CD4-positive, alpha-beta T cell treated with Interleukin-17A for 1 hour (primary cell): ENCODE results near the gene TAF15.
A peak's percentile ranks its signal among the peaks of the same experiment; 100 is the strongest.

ENCODE experiments used
- DNase-seq: peaks from one replicate; pipeline ENCODE4 v3.0.0-alpha.2; 2020

The TAF15 gene

DNA sequence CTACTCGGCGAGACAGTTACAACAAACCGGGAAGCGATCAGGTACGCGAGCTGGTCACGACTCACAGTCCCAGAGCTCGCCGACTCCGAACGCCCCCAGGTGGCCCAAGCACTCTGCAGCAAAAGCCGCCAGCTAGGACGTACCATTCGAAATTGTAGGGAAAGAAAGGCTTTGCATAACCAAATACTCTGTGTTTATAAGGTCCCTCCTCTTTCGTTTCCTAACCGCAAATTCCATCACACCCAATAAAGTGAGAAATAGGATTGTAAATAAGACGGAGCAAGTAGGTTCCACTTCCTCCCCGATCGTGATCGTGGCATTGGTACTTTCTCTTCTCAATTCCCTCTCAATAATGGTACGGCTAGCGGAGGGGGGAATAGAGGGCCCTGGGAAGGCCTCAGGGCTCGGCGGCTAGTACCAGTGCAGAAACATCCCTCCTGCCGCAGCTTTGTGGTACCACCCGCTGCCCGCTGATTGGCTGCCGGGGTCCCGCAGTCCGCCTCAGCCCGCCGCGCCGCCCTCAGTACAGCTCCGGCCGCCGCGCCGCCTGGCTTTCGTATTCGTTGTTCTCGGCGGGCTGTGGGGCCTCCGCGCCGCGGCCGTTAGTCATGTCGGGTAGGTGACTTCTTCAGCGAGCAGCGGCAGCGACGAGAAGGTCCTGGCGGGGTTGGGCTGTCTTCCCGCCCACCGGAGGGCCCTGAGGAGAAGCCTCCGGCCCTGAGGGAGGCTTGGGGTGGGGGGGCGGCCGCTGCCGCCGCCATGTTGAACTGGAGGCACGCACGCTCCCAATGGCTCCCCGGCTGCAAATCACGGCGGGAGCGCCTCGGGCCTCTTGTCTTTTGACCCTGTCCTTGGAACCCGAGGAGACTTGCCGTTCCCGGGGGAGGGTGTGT lies at the start of gene TAF15:
Gene TAF15 (plus strand): TSS at position 523 of the 893 bp plus-strand sequence. CDS start 86 bp downstream, at position 609.
- peak; percentile 98 for DNase-seq

GRCh38 chr17:35760587-35760986 lies 48.7 kb upstream of the TAF15 start, which contains the start of gene C17orf50:
Gene C17orf50, plus strand, starts transcription at chr17:35760887. Its CDS starts 55 bp downstream, at chr17:35760942.
- no peak for DNase-seq

GRCh38 chr17:35761601-35762000 lies 47.7 kb upstream of the TAF15 start:
- DNase-seq = no peak

DNA sequence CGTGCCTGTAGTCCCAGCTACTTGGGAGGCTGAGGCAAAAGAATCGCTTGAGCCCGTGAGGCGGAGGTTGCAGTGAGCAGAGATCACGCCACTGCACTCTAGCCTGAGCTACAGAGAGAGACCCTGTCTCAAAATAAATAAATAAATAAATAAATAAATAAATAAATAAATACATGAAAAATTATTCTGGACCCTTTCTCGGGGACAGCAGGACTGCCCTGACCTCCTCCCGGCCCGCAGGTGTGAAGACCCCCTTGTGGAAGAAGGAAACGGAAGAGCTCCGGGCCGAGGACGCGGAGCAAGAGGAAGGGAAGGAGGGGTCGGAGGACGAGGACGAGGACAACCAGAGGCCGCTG lies 45.5 kb upstream of the TAF15 start:
- DNase-seq = no peak

GRCh38 chr17:35764123-35764991 lies 44.9 kb upstream of the TAF15 start:
- DNase-seq = peak; percentile 89

GRCh38 chr17:35765086-35765710 lies 44.1 kb upstream of the TAF15 start:
- no peak for DNase-seq

DNA sequence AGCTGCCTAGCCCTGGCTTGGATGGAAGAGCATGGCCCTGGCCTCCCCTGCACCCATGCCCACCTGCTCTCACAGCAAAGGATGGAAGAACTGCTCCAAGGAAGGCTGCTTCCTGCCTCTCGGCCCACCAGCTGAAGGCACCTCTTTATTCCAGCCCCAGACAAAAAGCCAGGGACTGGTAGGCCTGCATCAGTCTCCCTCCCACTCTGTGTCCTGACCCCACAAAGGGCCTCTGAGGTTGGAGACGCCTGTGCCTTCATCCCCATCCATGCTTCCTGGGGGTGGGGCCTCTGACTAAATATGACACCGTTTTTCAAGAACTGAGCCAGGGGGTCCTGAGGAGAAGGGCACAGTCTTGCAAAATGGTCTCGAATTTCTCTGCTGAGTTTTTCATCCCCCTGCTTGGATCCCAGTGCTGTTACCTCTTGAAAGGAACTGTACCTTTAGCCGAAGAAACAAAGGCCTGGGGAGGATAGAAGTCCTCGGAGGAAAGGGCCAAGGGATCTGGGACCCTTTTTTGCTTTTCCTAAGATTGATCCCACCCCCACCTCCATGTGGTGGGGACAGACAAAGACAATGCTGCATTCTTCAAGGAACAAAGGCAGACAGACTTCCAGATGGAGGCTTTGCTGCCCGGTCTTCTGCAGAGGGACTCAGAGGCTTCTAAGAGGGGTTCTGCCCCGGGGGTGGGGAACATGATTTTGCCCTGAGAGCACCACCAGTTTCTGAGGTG lies 43.4 kb upstream of the TAF15 start:
- no peak for DNase-seq

DNA sequence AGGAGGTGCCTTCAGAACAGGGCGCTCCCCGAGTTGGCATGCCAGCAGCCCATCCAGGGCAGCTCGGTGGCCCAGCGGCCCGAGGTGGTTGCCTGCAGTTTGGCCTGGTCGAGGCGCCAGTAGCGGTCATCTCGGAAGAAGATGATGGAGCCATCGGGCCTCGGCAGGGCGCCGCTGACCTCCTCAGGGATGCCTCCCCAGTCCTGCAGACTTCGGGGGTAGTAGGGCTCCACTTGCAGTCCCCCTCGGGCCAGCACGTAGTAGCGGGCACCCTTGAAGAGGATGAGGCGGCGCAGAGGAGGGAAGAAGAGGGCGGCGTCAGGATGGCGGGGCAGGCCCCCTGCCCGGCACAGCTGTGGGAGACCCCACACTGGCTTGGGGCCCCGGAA lies 42.8 kb upstream of the TAF15 start:
- no peak for DNase-seq

GRCh38 chr17:35766903-35767510 lies 42.3 kb upstream of the TAF15 start:
- DNase-seq = peak; percentile 49

GRCh38 chr17:35768797-35769196 lies 40.5 kb upstream of the TAF15 start:
- DNase-seq = no peak

DNA sequence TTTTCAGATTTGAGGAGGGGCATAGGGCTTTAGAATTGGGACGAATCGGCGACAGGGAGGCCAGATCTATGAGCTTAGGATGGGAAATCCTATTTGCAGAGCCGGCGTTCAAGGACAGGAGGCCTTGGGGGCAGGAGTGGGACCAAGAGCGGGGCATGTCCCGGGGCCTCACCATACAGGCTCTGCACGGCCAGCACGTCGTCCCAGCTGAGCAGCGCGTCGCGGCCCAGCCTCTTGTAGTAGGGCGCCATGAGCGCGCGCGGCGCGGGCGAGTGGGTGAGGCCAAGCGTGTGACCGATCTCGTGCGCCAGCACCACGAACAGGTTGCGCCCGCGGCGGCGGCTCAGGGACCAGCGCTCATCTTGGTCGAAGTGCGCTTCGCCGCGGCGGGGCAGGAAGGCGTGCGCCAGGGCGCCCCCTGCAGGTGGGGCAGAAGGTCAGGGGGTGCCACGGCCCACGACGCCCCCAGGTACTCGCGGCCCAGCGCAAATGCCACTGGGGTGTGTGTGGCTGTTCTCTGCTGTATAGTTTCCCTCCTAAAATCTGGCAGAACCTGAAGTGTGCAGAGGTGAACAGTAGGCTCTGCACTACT lies 39.3 kb upstream of the TAF15 start:
- DNase-seq = no peak

DNA sequence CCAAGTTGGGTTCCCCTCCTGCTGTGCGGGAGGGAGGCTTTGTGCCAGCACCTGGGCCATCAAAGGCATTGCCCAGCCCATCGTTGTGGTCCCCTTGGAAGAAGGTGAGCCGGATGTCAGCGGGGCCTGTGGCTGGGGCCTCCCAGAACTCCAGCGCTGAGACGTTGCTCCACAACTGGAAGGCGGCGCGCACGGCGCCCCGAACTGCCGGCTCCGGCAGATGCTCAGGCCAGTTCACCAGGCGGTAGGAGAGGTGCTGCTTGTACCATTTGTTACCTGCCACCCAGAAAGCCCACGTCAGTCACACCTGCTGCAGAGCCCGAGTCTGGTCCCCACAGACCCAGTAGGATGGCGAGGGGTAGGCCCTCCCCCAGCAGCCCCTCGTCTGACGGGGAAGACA lies 36.2 kb upstream of the TAF15 start:
- no peak for DNase-seq

- no peak for DNase-seq
Observed at GRCh38 chr17:35773679-35774425, 35.4 kb upstream of the TAF15 start.

DNA sequence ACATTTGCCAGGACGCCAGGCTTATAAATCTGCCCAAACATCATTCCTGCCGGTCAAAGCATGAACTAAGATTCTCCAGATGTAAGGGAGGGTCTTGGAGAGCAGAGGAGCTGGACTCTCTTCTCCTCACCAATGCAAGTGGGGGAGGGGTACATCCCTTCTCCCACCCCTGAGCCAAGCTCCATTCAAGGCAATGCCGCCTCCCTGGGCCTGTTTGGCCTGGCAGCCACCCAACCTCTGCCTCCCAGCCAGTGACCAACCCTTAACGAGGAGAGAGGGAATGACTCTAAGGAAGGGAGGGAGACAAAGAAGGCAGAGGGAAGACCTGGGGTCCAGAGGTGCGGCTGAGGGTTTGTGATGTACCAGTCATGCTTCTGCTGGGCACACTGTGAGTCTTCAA lies 34.8 kb upstream of the TAF15 start:
- DNase-seq = no peak

DNA sequence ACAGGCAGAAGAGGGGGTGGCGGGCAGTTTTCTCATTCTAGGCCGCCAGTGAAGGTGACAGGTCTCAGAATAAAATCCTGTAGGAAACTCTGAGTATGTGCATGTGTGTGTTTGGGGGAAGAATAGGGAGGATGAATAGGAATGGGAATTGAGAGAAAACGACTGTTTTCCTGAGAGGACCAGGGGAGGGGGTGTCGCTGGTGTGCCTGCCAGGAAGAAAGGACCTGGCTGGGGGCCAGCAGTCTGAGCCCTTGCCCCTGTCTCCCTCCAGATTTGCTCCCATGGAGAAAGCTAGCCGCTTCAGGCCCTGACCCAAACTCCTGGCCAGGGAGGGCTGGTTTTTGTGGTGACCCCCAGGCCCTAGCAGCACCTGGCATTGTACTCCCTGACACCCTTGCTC lies 34.2 kb upstream of the TAF15 start:
- DNase-seq = no peak

- DNase-seq = no peak
Observed at GRCh38 chr17:35775583-35775982, 33.7 kb upstream of the TAF15 start.

GRCh38 chr17:35778641-35779196 lies 30.6 kb upstream of the TAF15 start:
- DNase-seq = no peak

DNA sequence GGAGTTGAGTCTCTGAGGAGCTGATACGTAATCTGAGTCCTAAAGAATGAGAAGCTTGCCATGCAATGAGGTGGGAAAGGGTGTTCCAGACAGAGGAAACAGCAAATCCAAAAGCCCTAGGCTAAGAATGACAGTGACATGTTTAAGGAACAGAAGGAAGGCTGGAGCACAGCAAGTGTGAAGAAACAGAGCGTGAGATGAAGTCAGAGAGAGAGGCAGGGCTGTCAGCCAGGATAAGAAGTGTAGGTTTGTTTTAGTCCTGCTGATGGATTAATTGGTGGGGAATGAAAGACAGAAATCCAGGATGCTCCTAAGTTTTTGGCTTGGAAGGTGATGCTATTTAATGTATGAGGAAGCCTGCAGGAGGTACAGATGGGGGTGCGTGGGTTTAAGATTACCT lies 28.3 kb upstream of the TAF15 start:
- no peak for DNase-seq

DNA sequence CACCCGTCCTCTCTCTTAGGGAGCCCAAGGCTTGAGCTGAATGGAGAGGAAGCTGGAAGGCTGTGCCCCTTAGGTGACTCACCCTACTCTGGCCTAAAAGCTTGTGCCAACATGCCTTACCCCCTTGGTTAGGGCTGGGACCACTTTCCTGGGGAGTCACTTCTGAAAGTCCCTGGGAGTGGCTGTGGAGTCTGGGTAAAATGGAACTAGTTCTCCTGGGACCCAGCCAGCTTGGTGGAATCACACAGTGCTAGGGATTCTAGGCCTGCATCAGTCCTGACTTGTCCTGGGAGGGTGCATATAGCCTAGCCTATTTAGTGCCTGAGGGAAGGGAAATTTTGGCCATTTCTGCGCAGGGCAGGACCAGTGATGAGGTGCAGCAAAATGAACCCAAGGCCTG lies 24.4 kb upstream of the TAF15 start:
- no peak for DNase-seq

DNA sequence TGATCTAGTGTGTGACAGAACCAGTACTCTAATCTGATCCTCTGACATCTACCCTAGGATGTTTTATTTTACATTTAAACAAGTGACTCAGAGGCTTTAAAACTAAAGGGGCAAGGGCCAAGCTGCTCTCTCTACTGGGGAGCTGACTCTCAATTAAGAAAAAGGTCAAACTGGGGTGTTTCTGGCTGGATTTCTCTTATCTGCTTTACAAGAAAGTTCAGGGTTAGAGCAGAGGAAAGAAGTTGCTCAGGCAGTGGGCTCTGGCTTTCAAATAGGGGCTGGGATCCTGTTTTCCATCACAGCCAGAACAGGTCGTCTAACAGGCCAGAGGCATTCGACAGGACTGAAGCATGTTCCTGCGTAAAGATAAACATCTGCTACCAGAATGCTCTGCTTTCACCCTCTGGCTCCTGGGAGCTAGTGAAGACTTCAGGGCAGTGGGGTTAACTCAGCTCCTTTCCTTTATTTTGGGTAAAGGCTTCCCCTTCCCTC lies 22.3 kb upstream of the TAF15 start:
- no peak for DNase-seq
